ENCODE data around the gene SNTG2.

SNTG2 gene

GRCh38 chr2:954687-955000 lies 4.0 kb downstream of the SNTG2 start:
- DNase-seq, result no peak

GRCh38 chr2:955829-956731 lies 5.4 kb downstream of the SNTG2 start:
- no peak for DNase-seq

DNA sequence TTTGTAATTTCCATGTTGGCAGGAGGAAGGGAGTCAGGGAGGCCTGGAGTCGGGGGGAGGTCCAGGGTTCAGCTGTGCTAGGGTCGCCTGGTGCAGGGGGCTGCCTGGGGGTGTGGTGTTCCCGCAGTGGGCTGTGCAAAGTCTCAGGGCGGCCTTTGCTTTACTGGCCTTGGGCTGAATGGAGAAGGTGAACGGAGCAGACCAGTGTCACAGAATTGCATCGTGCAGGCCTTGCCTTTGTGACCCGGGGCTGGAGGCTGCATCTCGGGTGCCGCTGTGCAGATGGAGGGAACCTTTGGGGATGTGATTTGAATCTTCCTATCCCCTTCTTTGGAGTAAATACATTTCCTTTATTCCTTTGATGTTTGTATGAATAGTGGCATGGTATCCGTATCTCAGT lies 8.8 kb downstream of the SNTG2 start:
- DNase-seq, result no peak

DNA sequence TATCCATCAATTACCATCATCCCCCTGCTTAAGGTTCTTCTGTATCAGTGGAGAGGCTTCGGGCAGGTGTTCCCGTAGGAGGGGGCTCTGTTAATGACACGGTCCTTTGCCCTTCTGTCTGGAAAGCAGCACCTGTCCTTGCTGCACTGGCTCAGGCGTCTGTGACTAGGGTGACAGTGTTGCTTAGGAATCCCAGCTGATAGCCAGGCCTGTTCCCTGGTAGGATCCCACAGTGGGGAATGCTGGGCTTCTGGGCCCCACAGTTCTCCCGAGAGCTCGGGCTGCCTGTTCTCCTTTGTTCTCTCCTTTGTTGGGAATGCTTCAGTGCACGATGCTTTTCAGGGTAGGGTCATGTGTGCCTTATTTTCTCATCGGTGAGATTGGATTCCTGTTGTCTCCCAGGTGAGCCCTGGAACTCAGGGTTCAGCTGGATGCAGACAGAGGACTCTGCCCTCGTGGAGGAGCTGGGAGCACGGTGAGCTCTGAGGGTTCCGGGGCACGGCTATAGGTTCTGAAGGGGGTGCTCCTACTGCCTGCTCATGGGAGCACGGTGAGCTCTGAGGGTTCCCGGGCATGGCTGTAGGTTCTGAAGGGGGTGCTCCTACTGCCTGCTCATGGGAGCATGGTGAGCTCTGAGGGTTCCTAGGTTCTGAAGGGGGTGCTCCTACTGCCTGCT lies 9.6 kb downstream of the SNTG2 start:
- DNase-seq, result no peak

- no peak for DNase-seq
Observed at GRCh38 chr2:961786-962185, 11.1 kb downstream of the SNTG2 start.

GRCh38 chr2:963876-964275 lies 13.2 kb downstream of the SNTG2 start:
- no peak for DNase-seq

- DNase-seq, result no peak
Observed at GRCh38 chr2:964562-964961, 13.9 kb downstream of the SNTG2 start.

GRCh38 chr2:965640-966147 lies 15.0 kb downstream of the SNTG2 start:
- DNase-seq, result no peak

DNA sequence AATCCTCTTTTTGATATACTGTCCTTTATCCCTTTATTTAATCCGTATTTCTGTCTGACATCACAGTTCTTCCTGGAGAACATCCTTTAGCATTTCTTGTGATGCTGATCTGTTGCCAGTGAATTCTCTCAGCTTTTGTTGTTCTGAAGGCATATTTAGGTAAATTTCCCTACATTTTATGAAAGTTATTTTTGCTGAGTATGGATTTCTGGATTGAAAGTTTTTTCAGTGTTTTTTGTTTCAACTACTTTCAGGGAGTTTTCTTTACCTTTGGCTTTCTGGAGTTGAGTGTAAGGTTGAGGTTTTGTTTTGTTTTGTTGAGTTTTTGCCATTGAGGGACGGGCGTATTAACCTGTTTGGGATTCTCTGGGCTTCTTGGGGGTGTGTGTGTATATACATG lies 22.5 kb downstream of the SNTG2 start:
- no peak for DNase-seq

GRCh38 chr2:974054-974453 lies 23.4 kb downstream of the SNTG2 start:
- no peak for DNase-seq

DNA sequence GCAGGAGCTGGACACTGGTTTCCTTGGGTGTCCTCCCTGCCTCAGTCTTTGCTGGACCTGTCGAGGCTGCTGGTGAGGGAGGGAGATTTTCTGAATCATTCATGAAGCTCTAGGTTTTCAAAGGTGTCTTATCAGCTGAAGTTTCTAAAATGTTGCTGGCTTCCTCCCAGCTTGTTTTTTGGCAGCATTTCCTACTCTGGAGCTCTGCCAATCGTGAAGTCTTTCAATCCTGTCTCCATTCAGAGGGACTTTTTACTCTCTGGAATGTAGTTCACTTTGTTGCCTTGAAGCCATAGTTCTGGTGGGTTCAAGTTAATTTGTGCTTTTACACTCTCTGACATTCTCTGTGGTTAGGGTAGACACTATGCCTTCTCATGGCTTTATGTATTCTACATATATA lies 23.9 kb downstream of the SNTG2 start:
- DNase-seq, result no peak

GRCh38 chr2:975095-975494 lies 24.4 kb downstream of the SNTG2 start:
- no peak for DNase-seq

- no peak for DNase-seq
Observed at GRCh38 chr2:979069-979928, 28.6 kb downstream of the SNTG2 start.

- no peak for DNase-seq
Observed at GRCh38 chr2:980176-980575, 29.5 kb downstream of the SNTG2 start.

- no peak for DNase-seq
Observed at GRCh38 chr2:981258-981657, 30.6 kb downstream of the SNTG2 start.

DNA sequence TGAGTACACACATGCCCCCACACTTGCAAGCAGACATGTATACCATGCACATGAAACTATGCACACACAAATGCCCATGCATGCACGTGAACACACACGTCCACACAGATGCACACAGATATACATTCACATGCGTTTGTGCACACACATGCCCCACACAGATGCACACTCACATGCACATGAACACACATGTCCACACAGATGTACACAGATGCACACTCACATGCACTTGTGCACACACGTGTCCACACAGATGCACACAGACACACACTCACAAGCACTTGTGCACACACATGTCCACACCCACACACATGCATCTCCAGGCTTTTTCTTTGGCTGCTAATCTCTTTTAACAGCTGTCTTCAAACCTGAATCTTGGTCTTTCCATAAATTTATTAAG lies 31.1 kb downstream of the SNTG2 start:
- DNase-seq, result no peak

- no peak for DNase-seq
Observed at GRCh38 chr2:985317-985898, 34.8 kb downstream of the SNTG2 start.

GRCh38 chr2:987789-988188 lies 37.1 kb downstream of the SNTG2 start:
- DNase-seq, result no peak

DNA sequence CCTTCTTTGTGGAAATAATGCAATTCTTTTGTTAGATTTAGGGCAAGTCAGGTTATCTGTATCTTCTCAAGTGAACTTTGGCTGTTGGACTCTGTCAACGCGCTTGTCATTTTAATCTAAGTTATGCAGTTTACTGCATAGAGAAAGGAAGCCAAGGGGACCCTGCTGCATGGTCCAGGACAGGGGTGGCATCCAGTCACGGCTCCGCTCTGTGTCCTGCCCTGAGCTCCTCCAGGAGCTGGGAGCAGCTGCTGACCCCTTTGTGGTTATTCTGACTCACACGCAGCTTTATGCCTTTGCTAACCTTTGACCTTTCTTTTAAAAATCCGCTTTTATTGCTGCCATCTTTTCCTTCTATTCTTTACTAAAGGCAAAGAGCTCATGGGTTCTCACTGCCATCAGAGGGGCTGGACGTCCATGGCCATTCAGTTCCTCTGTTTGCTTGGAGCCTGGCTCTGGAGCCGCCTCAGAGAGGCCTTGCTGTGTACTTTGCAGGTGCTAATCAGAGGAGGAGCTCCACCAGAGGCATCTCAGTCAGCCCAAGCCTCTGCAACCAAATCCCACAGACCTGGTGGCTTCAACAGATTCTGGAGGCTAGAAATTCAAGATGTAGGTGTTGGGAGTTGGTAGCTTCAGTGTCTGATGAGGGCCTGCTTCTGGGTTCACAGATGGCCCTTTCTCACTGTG lies 39.3 kb downstream of the SNTG2 start:
- DNase-seq, result no peak

GRCh38 chr2:990970-991369 lies 40.3 kb downstream of the SNTG2 start:
- no peak for DNase-seq

GRCh38 chr2:1002350-1002749 lies 51.7 kb downstream of the SNTG2 start:
- no peak for DNase-seq

- no peak for DNase-seq
Observed at GRCh38 chr2:1004398-1004797, 53.7 kb downstream of the SNTG2 start.
